Astrocyte of the spinal cord (primary cell): Measurements from ENCODE around the gene PSORS1C1.

ENCODE experiments used
- DNase-seq: peaks from one replicate; pipeline ENCODE4 v3.0.0; 2011; ENCODE audit warnings: low read depth, low spot score
- H3K4me3 ChIP-seq: 2 replicates; pipeline ENCODE4 v1.5.1; 2011; ENCODE audit warnings: low read depth, mild to moderate bottlenecking, low read length, moderate library complexity
- in situ Hi-C: cut with HindIII; loops from 2 replicates; pipeline ENCODE4 v1.10.0; 2017; ENCODE audit warnings: low sequenced_read_pairs
- TF ChIP-seq, protein P1 (sequence below): IDR thresholded peaks from 2 replicates; pipeline ENCODE4 v1.5.1; 2012; ENCODE audit warnings: low read depth, mild to moderate bottlenecking, low read length, inconsistent platforms

Gene PSORS1C1

DNA sequence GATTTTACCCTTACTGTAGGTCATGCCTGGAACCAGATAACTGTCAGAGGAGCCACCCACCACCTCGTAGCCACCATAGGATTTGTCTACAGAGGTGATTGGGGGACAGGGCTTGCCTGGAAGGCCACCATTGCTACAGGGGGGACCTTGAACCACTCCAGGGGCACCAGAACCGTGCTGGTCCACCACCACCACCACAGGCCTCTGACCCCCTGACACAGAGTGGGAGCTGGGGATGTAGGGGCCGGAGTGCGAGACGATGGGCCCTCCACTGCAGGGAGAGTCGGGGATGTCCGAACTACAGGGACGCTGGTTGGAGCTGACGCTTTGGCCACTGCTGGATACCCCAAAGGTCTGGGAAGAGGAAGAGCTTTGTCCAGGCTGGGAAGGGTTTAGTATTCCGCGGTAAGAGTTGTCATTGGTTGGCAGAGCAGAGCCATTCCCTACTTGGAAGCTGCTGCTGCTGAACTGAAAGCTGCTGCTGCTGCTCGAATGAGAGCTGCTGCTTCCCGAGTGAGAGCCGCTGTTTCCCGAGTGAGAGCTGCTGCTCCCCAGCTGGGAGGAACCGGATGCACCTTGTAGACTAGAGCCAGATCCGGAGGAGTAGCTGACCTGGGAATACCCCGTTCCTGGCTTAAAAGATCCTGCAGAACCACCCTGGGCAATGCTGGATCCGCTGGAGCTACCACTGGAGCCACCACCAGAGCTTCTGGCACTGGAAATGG is 2.2 kb downstream of the PSORS1C1 start:
- in situ Hi-C loops, result no loop called here
- no peak overlapping the region for H3K4me3 ChIP-seq
- no peak for DNase-seq
- TF ChIP-seq, protein P1, sequence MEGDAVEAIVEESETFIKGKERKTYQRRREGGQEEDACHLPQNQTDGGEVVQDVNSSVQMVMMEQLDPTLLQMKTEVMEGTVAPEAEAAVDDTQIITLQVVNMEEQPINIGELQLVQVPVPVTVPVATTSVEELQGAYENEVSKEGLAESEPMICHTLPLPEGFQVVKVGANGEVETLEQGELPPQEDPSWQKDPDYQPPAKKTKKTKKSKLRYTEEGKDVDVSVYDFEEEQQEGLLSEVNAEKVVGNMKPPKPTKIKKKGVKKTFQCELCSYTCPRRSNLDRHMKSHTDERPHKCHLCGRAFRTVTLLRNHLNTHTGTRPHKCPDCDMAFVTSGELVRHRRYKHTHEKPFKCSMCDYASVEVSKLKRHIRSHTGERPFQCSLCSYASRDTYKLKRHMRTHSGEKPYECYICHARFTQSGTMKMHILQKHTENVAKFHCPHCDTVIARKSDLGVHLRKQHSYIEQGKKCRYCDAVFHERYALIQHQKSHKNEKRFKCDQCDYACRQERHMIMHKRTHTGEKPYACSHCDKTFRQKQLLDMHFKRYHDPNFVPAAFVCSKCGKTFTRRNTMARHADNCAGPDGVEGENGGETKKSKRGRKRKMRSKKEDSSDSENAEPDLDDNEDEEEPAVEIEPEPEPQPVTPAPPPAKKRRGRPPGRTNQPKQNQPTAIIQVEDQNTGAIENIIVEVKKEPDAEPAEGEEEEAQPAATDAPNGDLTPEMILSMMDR, result no peak

DNA sequence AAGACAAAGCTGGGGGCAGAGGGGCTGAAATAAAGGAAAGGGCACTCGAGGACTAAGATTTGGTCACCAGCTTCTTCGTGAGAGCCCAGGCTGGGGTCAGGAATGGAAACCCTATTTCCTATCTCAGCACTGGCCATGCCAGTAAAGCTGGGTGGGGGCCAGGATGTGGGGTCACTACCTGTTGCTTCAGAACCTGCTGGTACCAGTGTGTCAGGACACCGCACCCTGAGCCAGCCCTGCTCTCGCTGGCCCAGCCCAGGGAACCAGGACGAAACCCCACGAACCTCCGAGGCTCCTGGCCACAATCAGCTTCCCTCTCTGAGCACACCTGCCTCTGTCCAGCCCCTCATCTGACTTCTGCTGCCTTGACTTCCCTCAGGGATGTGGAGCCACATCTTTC is 3.6 kb downstream of the PSORS1C1 start:
- TF ChIP-seq, protein P1, result no peak
- no peak overlapping the region for H3K4me3 ChIP-seq
- DNase-seq, result no peak
- in situ Hi-C loops, result no loop called here

DNA sequence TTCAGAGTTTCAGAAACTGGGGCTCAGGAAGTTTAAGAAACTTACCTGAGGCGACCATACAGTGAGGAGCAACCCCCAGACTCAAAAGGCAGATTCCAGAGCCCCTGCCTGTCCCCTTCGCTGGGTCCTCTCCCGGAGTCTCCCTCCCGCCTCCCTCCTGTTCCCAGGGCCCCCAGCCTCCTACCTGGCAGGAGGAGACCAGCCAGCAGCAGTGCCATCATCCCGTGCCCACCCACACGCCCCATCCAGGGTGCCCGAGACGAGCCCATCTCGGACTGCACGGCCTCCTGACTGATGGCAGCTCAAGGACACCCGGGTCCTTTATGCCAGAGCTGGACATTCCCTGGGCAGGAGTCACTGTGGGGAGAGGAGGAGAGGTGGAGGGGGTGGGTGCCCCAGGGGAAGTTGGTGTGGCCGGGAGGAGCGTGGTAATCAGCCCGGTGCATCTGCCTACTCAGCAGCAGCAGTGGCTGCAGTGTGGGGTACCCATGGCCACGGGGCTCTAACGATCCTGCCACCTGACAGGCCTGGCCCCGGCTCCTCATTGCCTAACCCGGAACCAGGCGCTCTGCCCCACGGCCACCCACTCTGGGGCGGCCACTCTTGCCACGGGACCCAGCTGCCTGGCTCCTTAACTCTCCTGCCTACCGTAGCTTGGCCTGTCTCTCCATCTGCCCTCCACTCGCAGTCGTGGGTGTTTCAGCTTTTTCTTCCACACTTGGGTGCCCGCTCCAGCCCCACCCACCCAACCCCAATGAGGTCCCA is 5.7 kb downstream of the PSORS1C1 start, which contains the start of gene CDSN:
CDSN (minus strand) TSS at position 296 of the 765 bp plus-strand sequence; CDS start at position 269, 27 bp downstream.
- H3K4me3 ChIP-seq, result no peak within 1 kb of the TSS
- no peak for DNase-seq
- in situ Hi-C loops, result no loop called here
- TF ChIP-seq, protein P1, result no peak

DNA sequence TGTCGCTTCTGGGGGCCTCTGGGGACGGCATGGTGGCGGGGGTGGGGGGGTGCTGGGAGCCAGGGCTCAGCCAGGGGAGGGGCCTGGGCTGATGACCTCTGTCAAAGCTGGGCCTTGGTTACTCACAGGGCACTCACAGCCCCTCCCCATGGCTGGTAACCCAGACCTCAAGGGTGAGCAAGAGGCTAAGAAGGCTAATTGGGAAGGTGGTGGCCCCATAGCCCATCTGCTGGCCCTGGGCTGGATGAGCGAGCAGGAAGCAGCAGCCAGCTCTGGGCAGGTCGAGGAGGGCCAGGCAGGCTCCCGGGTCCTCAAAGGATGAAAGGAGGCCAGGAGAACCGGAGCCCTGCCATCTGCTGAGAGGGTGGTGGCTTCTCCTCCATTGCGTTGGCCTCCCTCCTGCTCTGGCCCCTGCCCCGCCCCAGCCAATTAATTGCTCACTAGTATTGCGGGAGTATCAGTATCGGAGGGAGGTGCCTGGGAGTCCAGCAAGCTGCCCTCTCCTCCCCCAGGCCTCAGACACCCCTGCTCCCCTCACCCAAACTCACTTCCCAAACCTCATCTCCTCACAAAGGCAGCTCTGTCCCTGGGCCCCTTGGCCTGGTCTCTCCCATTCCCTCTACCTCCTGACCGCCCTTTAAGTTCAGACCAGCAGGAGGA is 6.7 kb downstream of the PSORS1C1 start:
- in situ Hi-C loops, result no loop called here
- DNase-seq, result no peak
- no peak overlapping the region for H3K4me3 ChIP-seq
- TF ChIP-seq, protein P1, result no peak

DNA sequence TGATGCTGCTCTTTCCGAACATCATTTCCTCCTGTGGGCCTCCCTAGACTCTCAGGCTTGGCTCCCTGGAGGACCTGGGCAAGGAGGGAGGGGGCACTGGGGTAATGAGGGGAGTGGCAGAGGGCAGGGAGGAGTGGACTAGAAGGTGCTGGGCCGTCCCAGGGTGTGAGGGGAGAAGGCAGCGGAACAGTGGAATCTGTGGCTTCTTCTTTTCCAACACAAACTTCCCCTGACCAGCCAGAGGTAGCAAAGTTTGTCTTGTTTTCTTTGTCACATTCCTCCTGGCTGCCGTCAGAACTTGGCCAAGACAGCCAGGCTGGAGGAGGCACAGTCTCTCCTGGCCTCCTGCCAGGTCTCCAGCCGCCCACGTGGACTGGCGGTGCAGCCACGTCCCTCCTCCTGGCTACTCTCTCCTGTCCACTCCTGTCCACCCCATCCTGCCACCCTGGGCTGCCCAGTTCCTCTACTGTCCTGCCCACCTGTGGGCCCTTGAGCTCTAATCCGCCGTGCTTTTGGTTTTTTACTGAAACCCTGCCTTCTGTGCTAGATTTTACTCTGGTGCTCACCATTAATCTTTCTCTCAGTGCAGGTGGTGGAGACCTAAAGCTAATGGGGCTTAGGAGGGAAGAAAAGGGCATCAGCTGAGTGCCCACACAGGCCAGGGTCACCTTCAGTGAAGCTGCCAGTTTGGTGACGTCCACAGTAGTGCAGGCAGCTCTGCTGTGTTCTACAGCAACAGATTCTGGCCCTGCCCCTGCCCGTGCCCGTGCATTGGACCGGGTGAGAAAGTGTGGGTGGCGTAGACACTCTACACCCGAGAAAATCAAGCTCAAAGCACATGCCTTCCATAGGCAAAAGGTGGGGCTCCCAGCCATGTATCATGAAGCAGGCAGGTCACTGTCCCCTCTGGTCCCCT is 8.4 kb downstream of the PSORS1C1 start:
- peak; percentile 71 for DNase-seq
- TF ChIP-seq, protein P1, result no peak
- no peak overlapping the region for H3K4me3 ChIP-seq
- in situ Hi-C loops, result no loop called here

DNA sequence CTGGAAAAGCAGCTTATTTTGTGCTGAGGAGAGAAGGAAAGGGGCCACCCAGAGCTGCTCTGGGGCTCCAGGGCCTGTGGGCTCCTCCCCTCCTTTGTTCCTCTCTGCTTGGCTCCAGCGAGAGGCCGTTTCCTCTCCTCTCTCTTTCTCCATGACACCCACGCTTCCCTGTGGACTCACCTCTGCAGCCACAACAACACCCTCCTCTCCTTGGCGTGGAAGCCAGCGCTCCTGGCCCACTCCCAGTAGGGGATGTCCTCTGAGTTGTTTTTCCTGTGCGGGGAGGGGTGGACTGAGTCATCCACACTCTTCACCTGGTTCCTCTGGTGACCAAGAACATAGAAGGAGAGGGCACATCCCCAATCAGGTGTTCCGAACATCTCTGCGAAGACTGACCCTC is 10.6 kb downstream of the PSORS1C1 start:
- in situ Hi-C loops, result no loop called here
- no peak overlapping the region for H3K4me3 ChIP-seq
- TF ChIP-seq, protein P1, result no peak
- peak; percentile 38 for DNase-seq
